NCI-H146 (cell line): ENCODE results near the gene EMD.
"Not testable (repeated sequence)": the region's sequence is repeated elsewhere in the genome, so short reads cannot be mapped to it uniquely, and the experiment has no call there.

Source experiments
- DNase-seq: peaks from one replicate; lab custom pipeline; 2025; lab: John Stamatoyannopoulos, UW

EMD gene

DNA sequence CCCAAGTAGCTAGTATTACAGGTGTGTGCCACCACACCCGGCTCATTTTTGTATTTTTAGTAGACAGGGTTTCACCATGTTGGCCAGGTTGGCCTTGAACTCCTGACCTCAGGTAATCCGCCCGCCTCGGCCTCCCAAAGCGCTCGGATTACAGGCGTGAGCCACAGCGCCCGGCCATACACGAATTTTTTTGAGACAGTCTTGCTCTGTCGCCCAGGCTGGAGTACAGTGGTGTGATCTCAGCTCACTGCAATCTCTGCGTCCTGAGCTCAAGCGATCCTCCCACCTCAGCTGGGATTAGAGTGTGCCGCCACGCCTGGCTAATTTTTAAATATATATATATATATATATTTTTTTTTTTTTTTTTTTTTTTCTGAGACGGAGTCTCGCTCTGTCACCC, 17.3 kb downstream of the EMD start:
- not testable (repeated sequence) for DNase-seq

DNA sequence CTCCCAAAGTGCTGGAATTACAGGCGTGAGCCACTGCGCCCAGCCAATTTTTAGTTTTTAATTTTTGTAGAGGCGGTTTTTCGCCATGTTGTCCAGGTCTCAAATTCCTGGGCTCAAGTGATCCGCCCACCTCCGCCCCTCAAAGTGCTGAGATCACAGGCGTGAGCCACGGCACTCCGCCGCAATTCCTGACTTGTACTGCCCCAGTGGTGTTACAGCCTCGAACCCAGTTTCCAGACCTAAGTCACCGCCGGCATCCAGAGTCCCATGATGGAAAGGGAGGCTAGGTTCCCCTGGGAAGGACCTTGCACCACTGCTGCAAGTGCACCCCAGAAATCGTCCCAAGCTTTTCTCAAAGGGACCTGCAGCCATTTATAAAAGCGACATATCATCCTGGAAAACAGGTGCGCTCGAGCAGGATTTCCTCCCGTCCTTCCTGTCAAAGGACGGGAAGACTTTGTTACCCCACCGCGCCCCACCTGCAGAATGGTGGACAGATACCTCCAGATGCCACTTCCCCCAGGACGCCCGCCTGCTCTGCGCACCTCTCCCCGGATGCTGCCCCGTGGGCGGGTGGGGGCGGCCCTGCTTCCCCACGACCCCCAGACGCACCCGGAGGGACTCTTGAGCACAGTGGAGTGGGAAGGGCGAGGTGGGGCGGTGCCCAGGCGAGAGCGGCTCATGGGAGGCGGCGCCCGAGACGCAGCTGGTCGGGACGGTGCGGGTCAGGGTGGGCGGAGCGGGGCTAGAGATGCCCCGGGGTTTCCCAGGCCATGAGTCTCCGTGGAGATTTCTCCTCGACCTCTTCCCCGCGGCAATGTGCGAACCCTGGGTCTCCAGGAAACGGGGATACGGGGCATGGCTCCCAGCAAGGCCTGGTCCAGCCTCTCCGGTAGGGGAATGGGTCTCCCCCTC, 18.1 kb downstream of the EMD start:
- peak; percentile 77 for DNase-seq

DNA sequence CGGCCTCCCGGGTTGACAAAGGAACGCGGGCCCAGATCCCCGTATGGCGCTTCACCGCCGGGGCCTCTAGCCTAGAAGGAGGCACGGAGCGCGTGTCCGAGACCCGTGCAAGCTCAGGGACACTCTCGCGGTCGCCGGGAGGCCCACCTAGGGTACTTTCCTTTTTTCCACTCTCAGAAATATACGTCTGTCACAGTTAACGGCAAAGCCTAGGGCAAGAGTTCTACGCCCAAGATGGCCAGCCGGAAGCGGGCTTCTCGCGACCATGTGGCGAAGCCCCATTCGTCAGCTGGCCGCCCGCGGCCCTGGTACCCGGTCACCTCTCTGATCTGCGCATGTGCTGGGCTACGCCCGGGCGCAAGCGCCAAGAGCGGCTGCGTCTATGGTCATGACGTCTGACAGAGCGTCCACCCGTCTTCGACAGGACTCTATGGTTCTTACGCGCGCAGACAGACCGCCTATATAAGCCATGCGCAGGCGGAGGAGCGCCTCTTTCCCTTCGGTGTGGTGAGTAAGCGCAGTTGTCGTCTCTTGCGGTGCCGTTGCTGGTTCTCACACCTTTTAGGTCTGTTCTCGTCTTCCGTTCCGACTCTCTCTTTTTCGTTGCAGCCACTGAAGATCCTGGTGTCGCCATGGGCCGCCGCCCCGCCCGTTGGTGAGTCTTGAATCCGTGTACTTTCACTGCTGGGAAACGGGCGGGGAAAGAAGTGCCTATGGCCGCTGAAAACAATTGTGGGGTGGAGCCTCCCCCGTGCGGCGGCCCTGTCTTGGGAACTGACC, 19.0 kb downstream of the EMD start, which contains the start of gene RPL10:
Gene RPL10 (plus strand): TSS at position 490 of the 780 bp plus-strand sequence. CDS start 143 bp downstream, at position 633.
- peak; percentile 97 for DNase-seq

DNA sequence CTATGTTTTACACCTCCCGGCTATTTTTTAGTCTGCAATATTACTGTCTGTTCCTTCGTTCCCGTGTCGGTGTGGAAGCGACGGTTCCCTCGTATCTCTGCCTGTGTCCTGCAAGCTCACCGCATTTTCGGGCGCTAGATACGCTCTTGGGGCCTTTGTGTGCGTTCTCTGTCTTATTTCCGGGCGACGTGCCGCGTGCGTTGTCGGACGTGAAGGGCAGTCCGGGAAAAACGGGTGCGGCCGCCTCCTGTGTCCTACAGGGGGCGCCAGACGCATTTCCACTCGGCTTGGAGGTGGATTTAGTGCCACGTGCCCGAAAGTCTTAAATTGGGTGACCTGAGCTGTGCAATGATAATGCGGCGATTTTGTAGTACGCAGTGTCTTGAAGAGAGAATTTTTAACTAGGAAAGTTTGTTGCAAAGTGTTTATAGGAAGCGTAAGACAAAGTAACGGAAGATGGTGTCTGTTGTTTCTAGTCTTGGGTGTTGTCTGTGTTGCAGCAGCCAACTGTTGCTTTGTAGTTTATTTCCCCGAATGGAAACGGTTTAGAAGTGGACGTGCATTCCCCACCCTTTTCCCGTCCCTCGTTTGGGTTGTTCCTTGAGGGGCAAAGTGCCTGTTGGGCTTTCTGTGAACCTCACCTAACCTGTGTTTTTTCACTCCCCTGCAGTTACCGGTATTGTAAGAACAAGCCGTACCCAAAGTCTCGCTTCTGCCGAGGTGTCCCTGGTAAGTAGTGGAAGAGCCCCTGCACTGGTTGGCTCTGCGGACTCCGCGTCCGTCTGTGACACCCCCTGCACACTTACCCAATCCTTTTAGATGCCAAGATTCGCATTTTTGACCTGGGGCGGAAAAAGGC, 19.8 kb downstream of the EMD start:
- peak; percentile 79 for DNase-seq

DNA sequence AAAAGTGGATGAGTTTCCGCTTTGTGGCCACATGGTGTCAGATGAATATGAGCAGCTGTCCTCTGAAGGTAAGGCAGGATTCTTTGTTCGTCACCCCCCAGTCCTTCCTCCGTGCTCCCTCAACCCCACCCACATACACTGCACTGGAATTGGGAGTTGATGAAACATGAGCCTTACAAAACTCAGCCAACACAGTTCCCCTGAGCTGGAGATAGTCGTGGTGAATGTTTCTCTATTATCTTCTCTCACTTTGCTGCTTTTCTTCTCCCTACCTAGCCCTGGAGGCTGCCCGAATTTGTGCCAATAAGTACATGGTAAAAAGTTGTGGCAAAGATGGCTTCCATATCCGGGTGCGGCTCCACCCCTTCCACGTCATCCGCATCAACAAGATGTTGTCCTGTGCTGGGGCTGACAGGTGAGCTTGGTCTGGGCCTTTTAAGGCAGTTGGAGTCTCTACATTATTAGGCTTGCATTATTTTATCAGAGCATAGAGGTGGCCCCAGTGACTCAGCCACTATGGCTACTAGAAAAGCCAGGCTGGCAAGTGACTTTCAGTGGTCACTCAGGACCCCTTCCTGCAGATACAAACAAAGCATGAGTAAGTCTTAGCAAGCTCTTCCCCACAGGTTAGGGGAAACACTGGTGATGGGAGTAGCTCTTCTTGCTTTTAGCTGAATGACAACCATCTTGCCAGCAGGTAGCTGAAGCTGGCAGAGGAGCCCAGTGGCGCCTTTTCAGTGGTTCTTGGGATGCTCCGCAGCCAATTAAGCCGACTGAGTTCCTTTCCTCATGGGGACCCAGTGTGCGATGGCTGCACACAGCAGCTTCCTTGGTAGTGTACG, 20.7 kb downstream of the EMD start:
- DNase-seq = no peak

DNA sequence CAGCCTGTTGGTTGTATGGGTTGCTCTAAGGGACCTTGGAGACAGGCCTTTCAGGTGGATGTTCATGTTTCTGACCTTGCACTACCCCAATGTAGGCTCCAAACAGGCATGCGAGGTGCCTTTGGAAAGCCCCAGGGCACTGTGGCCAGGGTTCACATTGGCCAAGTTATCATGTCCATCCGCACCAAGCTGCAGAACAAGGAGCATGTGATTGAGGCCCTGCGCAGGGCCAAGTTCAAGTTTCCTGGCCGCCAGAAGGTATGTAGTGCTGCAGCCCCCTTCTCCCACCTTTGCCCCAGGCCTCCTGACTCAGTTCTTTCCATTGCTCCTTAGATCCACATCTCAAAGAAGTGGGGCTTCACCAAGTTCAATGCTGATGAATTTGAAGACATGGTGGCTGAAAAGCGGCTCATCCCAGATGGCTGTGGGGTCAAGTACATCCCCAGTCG, 21.3 kb downstream of the EMD start:
- not testable (repeated sequence) for DNase-seq

DNA sequence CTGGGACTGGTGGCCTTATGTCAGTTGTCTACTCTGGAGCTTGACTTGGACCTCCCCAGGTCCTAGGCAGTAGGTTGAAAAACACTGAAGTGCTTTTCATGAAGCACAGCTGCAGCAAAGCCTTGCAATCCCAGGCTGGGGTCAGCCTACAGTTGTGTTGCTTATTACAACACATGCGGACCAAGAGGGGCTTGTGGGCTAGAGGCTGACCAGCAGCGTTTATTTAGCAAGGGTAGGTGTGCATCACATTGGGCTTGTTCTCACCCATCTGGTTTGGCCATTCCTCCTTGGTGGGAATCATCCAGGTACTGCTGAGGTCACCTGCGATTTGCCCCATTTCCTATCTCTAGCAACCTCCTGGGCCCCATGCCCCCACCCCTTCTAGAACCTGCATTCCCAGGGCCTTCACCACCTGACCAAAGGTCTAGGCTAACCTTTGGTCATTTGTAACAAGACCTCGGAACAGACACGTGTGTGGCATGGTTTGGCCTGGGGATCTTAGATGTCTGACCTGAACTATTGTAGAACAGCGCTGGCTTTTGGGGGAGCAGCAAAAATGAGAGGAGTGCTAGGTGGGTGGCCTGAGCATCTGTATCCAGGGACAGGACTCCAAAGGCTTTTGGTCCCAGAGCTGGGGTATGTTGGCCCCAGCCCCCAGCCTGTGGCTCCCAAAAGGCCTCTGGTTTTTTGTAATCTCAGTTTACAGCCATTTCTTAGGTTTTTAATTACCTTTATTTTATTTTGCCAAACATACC, 22.1 kb downstream of the EMD start:
- DNase-seq = no peak

DNA sequence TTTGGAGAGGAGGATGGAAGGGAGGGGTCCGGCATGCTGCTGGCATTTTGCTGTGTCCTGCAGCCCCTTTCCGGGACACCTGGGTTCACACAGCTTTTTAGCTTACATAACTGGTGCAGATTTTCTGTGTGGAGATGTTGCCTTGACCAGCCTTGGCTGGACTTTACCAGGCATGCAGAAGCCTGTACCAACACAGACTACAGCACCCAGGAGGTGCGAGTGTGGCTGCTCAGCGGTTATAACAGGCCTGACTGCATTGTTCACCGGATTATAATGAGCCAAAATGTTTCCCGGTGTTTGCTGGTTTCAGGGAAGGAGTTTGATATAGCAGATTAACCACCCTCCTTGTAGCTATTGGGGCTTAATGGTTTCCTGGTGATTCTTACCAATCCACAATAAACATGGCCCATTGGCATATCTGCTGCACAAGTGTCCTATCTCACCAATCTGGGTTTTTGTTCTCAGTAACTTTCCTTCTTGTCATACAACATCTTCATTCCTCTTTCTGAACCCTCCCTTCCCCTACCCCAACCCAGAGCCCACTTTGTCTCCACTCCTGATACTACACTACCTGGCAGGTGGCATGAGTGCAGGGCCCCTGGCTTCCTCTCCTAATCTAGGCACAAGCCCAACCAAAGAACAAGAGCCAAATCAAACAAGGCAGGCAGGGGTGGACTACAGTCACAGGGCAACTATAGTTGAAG, 23.0 kb downstream of the EMD start:
- DNase-seq = no peak

DNA sequence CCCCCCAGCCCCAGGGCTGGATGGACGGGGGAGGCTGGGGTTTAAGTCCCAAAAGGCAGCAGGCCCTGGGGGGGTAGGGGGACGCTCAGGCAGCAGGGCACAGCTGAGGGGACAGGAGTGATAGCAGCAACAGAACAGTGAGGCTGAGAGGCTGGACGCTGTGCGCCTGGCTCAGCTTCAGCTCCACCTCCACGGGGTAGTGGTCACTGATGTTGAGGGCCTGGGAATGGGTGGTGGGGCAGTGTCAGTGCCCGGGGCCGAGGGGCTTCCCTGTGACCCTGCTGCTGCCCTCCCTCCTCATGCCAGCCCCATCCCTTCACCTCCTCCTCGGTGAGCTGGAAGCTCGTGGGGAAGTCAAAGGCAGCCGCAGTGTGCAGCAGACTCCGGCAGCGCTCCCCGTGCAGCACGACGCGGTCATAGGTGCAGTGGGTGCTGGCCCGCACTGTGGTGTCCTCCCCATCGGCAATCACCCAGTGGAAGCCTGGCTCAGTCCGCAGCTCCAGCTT, 23.6 kb downstream of the EMD start:
- DNase-seq = no peak

DNA sequence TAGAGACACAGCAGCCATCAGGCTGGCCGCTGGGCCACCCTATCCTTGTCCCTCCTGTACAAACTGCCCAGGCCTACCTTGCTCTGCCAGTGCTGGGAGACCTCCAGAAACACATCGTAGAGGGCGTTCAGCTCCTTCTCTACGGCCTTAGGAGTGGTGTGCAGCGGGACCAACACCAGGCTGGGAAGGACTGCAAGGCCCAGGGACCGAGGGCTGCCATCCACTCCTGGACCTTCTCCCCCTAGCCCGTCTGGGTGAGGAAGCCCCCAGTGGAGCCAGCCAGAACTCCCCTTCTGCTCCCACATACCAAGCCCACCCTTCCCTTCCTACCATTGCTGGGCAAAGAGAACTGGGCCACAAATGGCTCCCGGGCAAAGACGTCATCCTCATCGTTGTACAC, 24.1 kb downstream of the EMD start:
- DNase-seq = no peak

DNA sequence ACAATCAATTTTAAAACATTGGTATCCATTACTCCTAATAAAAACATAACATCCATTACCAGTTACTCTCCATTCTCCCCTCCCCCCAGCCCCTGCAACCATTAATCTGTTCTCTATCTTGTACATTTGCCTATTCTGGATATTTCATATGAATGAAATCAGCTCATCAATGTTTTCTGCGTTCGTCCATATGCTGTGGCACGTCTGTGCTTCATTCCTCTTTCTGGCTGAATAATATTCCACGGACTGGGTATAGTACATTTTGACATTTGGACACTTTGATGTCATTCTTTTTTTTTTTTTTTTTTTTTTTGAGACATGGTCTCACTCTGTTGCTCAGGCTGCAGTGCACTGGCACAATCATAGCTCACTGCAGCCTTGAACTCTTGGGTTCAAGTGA, 24.8 kb downstream of the EMD start:
- no peak for DNase-seq

DNA sequence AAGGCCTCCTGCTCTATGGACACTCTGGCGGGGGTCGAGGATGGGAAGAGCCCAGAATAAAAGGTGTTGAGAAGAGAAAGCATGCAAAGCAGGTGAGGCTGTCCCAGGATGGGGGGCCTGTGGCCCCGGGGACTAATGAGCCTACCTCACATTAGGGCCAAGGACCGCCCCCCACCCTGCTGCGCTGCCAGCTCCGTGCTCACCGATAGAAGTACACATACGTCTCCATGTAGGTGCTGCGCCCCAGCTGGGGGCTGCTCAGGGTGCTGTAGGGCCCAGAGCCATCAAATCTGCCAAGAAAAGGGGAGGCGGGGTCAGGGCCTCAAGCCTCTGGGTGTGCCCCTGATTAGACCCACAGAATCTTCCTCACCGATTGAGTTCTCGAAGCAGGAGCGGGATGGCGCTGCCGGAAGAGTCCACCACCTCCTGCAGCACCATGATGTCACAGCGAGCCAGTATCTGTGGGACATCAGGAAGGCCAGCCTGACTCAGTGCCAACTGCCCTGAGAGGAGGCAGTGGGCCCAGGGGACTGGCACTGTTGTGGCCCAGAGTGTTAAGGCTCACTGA, 25.6 kb downstream of the EMD start:
- DNase-seq = no peak

DNA sequence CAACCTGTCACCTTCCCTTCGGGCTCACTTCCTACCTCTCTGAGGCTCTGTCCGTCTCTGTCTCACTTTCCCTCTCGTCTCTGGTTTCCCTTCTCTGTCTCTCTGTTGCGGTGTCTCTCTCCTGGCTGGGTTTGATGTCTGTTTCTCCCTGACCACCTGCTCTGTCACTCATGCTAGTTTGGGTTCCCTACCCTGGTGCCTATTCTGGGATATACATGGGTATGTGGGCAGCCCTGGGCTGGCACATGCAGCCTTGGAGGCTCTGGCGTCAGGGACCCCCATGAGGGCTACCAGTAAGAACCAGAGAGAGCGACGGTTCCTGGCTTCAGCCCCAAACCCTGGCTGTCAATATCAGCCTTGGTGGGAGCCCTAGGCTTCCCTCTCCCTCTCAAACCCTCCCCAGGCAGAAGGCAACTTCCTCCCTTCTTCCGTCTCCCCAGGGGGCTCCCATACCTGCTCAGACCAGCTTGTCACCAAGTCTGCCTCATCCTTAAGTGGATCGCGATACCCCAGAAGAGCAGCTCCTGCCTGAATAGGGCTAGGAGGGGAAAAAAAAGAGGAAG, 29.6 kb downstream of the EMD start:
- DNase-seq = no peak

DNA sequence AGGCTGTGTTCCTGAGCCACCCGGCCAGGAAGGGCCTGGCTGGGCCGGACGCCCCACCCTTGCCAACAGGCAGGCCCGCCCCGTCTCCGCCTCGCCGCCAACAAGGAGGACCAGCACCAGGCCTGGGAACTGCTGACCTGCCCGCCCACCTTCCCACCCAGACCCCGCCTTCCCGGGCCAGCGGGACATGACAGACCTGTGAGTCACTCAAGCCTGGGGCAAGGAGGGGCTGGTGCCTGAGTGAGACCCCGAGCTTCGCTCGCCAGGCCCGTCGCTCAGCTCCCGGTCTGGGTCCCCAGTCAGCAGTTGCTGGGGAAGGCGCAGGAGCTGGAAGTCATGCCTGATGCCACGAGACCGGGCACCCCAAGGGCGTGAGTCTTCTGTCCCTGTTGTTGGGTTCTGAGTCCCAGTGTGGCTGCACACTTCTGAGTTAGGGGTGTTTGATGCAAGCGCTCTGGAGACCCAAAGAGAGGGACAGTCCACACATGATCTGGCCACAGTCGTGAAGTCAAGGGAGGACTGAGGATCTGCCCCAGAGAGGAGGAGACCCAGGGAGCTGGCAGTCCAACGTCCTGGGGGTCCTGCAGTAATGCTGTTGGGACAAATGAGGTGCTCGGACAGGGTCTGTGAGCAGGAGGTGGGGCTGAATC, 30.3 kb downstream of the EMD start, which contains the start of gene DNASE1L1:
Gene DNASE1L1 (minus strand): TSS at position 33 of the 650 bp plus-strand sequence. CDS start 3,686 bp downstream, outside the sequence.
- no peak for DNase-seq

DNA sequence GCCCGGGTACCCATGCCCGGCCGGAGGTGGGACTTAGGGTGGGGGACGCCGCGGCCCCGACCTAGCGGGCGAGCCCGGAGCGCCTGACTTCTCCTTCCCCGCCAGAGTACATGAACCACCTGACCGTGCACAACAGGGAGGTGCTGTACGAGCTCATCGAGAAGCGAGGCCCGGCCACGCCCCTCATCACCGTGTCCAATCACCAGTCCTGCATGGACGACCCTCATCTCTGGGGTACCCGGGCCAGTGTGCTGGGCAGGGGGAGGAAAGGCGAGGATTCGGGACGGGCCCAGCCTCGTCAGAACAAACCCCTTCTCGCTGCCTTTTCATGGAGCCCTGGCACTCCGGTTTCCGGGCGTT, 32.9 kb downstream of the EMD start:
- peak; percentile 71 for DNase-seq

DNA sequence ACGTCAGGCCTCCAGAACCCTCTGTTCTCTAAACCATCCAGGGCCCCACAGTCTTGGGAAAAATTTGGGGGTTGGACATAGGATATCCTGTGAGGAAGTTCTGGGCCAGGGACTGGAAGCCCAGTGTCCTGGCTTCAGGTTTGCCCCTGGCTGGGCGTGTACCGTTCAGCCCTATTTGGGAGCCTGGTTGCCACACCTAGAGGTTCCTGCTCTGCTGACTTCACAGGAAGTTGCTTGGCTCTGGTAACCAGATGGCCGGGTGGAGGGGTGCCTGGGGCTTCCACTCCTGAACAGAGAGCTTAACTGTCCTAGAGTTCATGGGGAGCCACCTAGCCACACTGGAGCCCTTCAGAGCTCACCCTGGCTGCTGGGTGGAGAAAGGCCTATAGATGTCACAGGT, 33.4 kb downstream of the EMD start:
- DNase-seq = no peak

DNA sequence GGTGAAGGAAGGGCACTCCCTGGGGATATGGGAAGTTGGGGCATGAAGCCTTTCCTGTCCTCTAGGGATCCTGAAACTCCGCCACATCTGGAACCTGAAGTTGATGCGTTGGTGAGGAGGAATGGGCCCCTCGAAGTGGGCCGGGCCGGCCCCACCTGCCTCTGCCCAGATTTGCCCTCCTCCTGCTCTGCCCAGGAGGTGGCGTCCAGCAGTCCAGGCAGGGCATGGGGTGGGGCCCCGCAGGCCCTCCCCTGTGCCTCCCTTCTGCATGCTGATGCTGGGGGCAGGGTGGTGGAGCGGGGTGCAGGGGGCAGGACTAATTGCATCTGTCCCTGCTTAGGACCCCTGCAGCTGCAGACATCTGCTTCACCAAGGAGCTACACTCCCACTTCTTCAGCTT, 34.0 kb downstream of the EMD start:
- DNase-seq = no peak

DNA sequence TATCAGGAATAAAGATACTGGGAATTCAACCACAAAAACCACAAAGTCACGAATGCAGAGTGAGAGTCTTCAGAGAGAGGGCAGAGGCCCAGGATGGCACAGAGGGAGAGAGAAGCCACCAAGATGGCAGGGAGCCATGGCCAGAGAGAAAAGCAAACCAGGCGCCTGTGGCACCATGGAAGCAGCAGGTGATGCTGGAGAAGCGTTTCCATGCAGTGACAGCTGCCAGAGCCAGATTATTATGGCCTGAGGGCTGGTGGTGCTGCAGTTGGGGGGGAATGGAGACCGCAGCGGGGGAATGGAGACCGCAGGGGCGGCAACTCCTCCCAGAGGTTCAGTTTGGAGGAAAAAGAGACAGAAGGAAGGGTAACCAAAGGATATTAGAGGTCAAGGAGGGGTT, 38.1 kb downstream of the EMD start:
- DNase-seq = peak; percentile 75
